ENCODE results near the gene OLFM2.
"Not testable (repeated sequence)": the region's sequence is repeated elsewhere in the genome, so short reads cannot be mapped to it uniquely, and the experiment has no call there.

Gene OLFM2

DNA sequence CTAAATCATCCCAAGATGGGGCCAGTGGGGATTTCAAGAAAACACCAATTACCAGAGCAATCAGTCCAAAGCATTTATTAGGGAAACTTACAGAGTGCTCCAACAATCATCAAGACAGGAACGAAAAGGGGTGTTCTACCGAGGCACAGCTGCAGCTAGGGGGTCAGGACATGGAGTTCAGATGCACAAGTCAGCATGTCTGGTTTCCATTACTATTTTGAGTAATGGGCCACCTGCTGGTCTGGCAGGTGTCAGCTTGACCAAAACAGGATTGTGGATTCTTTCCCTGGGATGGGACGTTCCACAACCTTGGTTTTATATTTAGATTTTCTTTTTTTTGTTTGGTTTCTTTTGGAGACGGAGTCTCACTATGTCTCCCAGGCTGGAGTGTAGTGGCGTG lies 112.5 kb downstream of the OLFM2 start:
- DNase-seq, result no peak

DNA sequence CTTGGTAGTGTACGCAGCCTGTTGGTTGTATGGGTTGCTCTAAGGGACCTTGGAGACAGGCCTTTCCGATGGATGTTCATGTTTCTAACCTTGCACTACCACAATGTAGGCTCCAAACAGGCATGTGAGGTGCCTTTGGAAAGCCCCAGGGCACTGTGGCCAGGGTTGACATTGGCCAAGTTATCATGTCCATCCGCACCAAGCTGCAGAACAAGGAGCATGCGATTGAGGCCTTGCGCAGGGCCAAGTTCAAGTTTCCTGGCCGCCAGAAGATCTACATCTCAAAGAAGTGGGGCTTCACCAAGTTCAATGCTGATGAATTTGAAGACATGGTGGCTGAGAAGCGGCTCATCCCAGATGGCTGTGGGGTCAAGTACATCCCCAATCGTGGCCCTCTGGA lies 116.3 kb downstream of the OLFM2 start:
- not testable (repeated sequence) for DNase-seq

DNA sequence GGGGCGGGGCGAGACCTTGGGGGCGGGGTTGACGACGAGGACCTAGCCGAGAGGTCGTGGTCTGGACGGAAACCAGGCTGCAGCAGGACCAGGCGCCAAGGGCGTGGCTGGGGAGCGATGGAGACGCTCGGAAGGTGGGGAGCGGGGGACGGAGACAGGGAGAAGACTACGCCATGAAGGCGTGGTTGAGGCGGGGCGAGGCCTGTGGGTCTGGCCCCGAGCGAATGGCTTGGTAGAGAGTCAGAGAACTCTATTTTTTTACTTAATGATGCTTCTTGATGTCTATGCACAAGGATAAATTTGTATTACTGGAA lies 116.8 kb downstream of the OLFM2 start:
- DNase-seq, result no peak

DNA sequence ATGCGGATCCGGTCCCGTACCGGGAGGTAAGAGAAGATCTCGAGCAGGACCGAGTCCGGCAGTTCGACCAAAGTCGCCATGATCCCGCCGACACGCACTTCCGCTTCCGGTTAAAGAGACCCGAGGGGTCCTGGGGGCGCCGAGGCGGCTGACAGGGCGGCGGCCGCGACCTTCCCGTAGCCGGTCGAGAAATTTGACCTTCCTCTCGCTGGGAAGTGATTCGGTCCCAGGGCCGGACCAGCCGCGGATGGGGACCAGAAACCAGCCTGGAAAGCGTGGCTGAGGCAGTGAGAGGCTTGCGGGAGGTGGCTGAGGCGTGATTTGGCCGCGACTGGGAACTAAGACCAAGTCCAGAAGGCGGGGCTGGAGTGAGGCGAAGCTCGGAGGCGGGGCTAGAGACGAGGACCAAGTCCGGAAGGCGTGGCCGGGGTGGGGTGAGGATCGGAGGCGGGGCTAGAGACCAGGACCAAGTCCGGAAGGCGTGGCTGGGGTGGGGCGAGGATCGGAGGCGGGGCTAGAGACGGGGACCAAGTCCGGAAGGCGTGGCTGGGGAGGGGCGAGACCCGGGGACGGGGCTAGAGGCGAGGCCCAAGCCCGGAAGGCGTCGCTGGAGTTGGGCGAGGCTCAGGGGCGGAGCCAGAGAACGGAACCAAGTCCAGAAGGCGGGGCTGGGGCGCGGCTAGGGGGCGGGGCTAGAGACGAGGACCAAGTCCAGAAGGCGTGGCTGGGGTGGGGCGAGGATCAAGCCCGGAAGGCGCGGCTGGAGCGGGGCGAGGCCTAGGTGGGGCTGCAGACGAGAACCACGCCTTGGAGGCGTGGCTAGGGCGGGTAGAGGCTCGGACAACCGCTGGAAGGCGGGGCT lies 117.3 kb downstream of the OLFM2 start, which contains the start of gene FBXL12:
FBXL12 (minus strand) TSS at position 346 of the 862 bp plus-strand sequence; CDS start at position 80, 266 bp downstream.
- DNase-seq, result peak; percentile 97 to 100

DNA sequence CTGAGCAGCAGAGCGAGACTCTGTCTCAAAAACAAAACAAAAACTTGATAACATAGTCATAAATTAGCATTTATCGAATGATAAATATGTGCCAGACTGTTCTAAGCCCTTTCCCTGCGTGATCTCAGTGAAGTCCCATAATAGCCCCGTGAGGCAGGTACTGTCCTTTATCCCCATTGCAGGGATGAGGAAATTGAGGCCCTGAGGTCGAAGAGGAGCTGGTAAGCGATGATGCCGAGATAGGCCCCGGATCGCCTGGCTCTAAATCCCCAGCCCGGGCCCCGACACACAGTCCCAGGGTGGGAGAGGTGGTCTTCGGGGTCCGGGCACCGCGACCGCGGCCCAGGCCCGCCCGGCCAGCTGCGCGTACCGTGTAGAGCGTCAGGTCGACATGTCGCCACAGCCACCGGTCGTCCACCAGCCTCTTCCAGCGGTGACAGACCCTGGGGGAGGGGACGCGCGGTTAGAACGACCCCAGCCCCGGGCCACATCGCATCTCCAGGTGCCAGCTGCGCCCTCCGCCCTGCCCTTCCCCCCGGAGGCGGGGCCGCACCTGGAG lies 118.1 kb downstream of the OLFM2 start:
- no peak for DNase-seq

DNA sequence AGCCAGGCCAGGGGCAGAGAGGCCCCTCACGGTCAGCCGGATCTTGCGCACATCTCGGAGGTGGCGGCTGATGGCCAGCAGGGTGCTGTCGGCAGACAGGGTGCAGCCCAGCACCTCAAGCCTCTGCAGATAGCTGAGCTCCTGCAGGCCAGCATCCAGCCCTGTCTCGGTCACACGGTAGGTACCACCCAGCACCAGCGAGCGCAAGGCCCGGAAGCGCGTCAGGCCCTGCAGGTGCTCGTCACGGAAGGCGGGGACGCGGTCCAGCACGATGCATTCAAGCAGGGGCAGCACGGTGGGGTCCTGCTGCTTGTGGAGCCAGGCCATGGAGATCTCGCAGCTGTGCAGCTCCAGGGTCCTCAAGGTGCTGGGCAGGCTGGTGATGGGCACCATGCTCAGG lies 125.2 kb downstream of the OLFM2 start:
- no peak for DNase-seq

DNA sequence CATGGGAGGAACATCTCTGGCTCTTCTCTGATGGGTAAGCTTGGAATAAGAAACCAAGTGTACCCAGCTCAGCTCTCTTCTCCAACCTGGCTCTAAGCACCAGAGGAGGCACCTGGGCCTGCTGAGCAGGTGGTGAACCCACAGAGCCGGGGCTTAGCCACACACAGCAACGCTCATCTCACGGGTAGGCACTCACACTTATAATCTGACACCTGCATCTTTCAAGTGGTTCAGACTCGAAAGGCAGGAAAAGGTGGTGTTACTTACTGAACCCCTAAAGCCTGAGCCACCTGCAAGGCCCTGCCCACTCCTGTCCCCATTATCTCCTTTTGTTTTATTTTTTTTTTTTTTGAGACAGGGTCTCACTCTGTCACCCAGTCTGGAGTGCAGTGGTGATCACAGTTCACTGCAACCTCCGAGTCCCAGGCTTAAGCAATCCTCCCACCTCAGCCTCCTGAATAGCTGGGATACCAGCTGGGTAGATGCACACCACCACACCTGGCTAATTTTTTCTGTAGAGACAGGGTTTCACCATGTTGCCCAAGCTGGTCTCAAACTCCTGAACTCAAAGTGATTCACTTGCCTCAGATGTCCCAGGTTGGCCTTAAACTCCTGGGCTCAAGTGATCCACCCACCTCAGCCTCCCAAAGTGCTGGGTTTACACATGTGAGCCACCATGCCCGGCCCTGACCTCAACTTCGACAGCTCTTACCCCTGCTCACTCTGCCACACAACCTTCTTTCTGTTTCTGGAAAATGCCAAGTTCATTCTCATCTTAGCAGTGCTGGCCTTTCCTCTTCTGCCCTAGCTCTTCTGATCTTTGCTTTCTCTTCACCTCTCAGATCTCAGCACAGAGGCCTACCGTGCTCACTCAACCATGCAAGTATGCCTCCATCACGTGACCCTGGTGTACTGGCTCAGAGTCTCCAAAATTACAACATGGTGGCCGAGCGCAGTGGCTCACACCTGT lies 127.2 kb downstream of the OLFM2 start:
- no peak for DNase-seq

DNA sequence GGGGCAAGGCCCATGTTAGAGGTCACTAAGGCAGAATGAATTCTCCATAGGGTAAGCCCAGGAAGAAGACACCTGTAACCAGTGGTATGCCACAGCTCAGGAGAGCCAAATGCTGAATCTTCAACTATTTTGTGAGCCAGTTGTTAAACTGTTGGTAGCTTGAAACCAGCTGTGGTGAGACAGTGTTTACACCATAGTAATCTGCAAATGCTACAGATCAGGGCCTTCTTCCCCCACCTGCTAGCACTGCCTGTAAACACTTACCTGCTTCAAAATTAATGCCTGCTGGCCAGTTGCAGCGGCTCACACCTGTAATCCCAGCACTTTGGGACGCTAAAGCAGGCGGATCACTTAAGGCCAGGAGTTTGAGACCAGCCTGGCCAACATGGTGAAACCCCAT lies 129.5 kb downstream of the OLFM2 start:
- no peak for DNase-seq

Measured in NCI-H2081 (cell line).